AG09309 (cell line): ENCODE results near the gene TYMP.

ENCODE experiments used
- DNase-seq: peaks from one replicate; pipeline ENCODE4 v3.0.0-alpha.2; 2010; ENCODE audit warnings: low read depth
- H3K4me3 ChIP-seq: 2 replicates; pipeline ENCODE4 v1.5.1; 2011; ENCODE audit warnings: mild to moderate bottlenecking, low read depth, low read length, moderate library complexity; ENCODE audit not compliant: control insufficient read depth
- TF ChIP-seq, protein P1 (sequence below): IDR thresholded peaks from 2 replicates; pipeline ENCODE4 v1.5.1; 2011; ENCODE audit warnings: mild to moderate bottlenecking, low read depth, low read length, inconsistent platforms; ENCODE audit not compliant: insufficient read depth, control insufficient read depth; ENCODE audit errors: missing control alignments

Gene TYMP

DNA sequence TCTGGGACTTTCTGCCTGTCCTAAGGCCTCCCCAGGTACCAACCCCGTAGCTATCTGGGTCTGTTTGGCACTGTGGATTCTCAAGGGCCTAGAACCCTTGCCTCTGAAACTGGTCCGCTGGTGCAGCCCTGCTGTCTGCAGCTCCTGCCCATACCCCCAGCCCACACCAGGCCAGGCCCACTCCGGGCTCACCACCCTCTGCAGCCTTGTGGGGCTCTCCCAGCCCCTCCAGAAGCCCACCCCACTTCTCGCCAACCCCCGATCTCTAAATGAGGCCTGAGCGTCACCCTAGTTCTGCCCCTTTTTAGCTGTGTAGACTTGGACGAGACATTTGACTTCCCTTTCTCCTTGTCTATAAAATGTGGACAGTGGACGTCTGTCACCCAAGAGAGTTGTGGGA, 20.6 kb upstream of the TYMP start:
- TF ChIP-seq, protein P1, sequence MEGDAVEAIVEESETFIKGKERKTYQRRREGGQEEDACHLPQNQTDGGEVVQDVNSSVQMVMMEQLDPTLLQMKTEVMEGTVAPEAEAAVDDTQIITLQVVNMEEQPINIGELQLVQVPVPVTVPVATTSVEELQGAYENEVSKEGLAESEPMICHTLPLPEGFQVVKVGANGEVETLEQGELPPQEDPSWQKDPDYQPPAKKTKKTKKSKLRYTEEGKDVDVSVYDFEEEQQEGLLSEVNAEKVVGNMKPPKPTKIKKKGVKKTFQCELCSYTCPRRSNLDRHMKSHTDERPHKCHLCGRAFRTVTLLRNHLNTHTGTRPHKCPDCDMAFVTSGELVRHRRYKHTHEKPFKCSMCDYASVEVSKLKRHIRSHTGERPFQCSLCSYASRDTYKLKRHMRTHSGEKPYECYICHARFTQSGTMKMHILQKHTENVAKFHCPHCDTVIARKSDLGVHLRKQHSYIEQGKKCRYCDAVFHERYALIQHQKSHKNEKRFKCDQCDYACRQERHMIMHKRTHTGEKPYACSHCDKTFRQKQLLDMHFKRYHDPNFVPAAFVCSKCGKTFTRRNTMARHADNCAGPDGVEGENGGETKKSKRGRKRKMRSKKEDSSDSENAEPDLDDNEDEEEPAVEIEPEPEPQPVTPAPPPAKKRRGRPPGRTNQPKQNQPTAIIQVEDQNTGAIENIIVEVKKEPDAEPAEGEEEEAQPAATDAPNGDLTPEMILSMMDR: no peak
- H3K4me3 ChIP-seq: no peak overlapping the region
- no peak for DNase-seq

DNA sequence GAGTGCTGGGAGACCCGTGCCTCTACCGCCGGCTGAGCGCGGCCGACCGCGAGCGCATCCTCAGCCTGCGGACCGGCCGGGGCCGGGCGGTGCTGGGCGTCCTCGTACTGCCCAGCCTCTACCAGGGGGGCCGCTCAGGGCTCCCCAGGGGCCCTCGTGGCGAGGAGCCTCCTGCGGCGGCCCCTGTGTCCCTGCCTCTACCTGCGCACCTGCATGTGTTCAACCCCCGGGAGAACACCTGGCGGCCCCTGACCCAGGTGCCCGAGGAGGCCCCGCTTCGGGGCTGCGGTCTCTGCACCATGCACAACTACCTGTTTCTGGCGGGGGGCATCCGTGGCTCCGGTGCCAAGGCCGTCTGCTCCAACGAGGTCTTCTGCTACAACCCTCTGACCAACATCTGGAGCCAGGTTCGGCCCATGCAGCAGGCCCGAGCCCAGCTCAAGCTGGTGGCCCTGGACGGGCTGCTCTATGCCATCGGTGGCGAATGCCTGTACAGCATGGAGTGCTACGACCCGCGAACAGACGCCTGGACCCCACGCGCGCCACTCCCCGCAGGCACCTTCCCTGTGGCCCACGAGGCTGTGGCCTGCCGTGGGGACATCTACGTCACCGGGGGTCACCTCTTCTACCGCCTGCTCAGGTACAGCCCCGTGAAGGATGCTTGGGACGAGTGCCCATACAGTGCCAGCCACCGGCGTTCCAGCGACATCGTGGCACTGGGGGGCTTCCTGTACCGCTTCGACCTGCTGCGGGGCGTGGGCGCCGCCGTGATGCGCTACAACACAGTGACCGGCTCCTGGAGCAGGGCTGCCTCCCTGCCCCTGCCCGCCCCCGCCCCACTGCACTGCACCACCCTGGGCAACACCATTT, 19.3 kb upstream of the TYMP start:
- TF ChIP-seq, protein P1: no peak
- no peak for DNase-seq
- no peak overlapping the region for H3K4me3 ChIP-seq

DNA sequence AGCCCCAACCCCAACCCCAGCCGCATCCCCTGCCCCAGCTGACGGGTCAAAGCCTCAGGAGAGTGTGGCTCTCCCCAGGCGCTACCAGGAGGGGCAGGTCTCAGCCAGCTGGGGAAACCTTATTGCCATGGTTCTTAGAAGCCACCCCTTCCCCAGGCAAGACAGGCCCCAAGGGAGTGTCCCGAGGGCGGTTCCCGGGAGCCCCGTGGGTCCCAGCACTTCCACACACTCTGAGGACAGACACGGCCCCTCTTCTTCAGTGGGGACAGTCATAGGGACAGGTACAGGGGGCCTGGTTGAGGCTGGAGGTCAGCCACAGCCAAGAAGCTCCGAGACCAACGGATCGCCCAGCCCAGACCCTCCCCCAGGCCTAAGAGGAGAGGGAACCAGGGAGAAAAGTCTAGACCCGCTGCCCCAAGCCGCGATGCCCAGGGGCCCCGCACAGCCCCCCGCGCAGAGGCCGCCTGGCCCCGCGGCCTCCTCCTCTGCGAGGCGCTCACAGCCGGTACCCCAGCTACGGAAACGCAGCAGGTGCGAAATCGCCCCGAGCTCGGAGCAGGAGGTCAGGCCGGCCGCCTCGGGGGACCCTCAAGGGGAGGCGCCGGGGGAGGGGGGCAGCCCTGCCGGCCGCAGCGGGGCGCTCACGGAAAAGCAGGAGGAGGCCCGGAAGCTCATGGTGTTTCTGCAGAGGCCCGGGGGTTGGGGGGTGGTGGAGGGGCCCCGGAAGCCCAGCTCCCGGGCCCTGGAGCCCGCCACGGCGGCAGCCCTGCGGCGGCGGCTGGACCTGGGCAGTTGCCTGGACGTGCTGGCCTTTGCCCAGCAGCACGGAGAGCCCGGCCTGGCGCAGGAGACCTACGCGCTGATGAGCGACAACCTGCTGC, 18.5 kb upstream of the TYMP start:
- no peak for DNase-seq
- no peak overlapping the region for H3K4me3 ChIP-seq
- TF ChIP-seq, protein P1: no peak

DNA sequence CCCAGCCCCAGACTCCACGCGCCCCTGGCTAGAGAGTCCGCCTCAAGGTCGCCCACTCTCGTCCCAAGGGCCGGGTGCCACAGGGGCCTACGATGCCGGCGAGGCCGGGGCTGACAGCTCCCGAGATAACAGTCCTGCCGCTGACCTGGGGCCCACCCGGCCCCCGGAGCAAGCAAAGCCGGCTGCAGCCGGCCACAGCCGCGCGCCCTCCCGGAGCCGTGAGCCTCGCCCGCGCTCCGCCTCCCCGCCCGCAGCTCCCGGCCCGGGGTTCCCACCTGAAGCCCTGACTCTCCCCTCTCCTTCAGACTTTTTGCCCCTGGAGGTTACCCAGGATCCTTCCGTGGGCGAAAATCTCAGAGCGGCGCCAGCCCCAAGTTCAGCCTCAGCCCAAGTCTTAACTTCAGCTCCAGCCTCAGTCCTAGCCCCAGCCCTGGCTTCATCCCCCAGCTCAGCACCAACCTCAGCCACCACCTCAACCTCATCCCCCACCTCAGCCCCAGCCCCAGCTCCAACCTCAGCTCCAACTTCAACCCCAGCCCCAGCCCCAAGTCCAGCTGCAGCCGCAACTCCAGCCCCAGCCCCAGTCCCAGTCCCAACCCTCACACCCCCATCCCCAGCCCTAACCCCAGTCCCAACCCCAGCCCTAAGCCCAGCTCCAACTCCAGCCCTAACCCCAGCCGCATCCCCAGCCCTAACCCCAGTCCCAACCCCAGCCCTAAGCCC, 17.6 kb upstream of the TYMP start:
- H3K4me3 ChIP-seq: no peak overlapping the region
- no peak for DNase-seq
- TF ChIP-seq, protein P1: no peak

DNA sequence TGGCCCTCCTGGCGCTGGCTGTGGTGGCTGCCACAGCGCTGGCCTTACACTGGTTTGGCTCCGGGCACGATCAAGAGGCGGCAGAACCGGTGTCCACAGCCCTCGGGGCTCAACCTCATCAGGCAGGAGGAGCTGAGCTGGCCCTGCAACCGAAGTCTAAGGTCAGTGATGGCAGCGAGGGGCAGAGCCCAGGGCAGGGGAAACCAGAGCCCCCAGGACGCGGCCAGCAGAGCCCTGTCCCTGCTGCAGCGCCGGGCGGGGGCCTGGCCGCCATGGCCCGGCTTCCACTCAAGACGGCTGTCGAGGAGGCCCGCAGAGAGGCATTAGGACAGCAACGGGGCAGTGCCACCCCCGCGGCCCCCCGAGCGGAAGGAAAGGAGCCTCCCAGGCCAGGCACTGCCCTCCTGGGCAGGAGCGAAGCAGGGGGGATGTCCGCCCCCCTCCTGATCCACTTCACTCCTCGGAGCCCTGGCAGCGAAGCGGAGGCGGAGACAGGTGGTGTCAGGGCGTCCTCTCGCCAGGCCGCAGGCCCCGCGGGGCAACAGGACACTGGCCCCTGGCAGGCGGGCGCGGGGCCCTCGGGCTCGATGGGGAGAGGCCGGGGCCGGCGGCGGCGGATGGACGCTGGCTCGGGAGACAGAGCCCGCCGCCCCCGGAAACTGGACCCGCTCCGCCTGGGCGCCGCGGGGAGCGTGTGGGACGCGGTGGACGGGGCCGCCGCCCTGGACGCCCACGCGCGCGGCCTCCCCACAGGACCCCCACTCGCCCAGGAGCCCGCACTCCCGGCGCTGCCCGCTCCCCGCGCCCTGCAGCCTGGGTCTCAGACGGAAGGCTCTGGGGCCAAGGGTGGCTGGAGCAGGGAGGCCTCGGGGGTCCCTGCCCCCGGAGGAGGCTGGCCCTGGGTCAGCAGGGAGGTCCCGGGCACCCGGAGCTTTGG, 16.8 kb upstream of the TYMP start:
- no peak overlapping the region for H3K4me3 ChIP-seq
- TF ChIP-seq, protein P1: no peak
- DNase-seq: no peak
